ENCODE measurements around the gene ATCAY.
"Not testable (repeated sequence)": the region's sequence is repeated elsewhere in the genome, so short reads cannot be mapped to it uniquely, and the experiment has no call there.

The ATCAY gene

GRCh38 chr19:3949294-3949693 is 68.8 kb downstream of the ATCAY start:
- no peak for DNase-seq (ENCODE audit: low read depth in 2 of 2)

GRCh38 chr19:3949997-3950859 is 69.7 kb downstream of the ATCAY start:
- DNase-seq (ENCODE audit: low read depth in 2 of 2), result no peak

- DNase-seq (ENCODE audit: low read depth in 2 of 2), result no peak
Observed at GRCh38 chr19:3950871-3951861, 70.7 kb downstream of the ATCAY start.

GRCh38 chr19:3952755-3953276 is 72.3 kb downstream of the ATCAY start:
- not testable (repeated sequence) for DNase-seq (ENCODE audit: low read depth in 2 of 2)

GRCh38 chr19:3954107-3954506 is 73.6 kb downstream of the ATCAY start:
- no peak for DNase-seq (ENCODE audit: low read depth in 2 of 2)

GRCh38 chr19:3955276-3955675 is 74.8 kb downstream of the ATCAY start:
- not testable (repeated sequence) for DNase-seq (ENCODE audit: low read depth in 2 of 2)

GRCh38 chr19:3955688-3956087 is 75.2 kb downstream of the ATCAY start:
- DNase-seq (ENCODE audit: low read depth in 2 of 2), result no peak

- DNase-seq (ENCODE audit: low read depth in 2 of 2), result no peak
Observed at GRCh38 chr19:3958836-3959765, 78.6 kb downstream of the ATCAY start.

- DNase-seq (ENCODE audit: low read depth in 2 of 2), result no peak
Observed at GRCh38 chr19:3959766-3960131, 79.3 kb downstream of the ATCAY start.

- no peak for DNase-seq (ENCODE audit: low read depth in 2 of 2)
Observed at GRCh38 chr19:3961007-3961406, 80.5 kb downstream of the ATCAY start.

GRCh38 chr19:3963458-3964255 is 83.2 kb downstream of the ATCAY start:
- DNase-seq (ENCODE audit: low read depth in 2 of 2), result no peak

- DNase-seq (ENCODE audit: low read depth in 2 of 2), result no peak
Observed at GRCh38 chr19:3964256-3965194, 84.0 kb downstream of the ATCAY start.

GRCh38 chr19:3966051-3967017 is 85.8 kb downstream of the ATCAY start:
- DNase-seq (ENCODE audit: low read depth in 2 of 2), result no peak

- not testable (repeated sequence) for DNase-seq (ENCODE audit: low read depth in 2 of 2)
Observed at GRCh38 chr19:3967983-3968382, 87.5 kb downstream of the ATCAY start.

- no peak for DNase-seq (ENCODE audit: low read depth in 2 of 2)
Observed at GRCh38 chr19:3968556-3969434, 88.3 kb downstream of the ATCAY start.

GRCh38 chr19:3969435-3970312 is 89.2 kb downstream of the ATCAY start:
- DNase-seq (ENCODE audit: low read depth in 2 of 2), result no peak

Data from stimulated activated CD4-positive, alpha-beta T cell treated with anti-CD3 and anti-CD28 coated beads, Interleukin-15, amount 100 ng/mL, for 48 hours (primary cell).